Neural progenitor cell (in vitro differentiated cells): ENCODE data around the gene UPF3A. TPM values are rescaled to one million over a fixed set of nuclear protein-coding genes. Genes with fewer than 3 reads are reported as not detected.

Experiments used
- DNase-seq: peaks from one replicate; pipeline ENCODE4 v3.0.0-alpha.2; 2016; ENCODE audit warnings: low spot score
- H2AFZ ChIP-seq: fragments of 200-600 bp; sonication (generic); replicated peaks from 2 replicates; pipeline ENCODE4 v1.6.1; 2016; ENCODE audit warnings: antibody characterized with exemption
- H3F3A ChIP-seq: fragments of 200-600 bp; sonication (generic); 2 replicates; pipeline ENCODE4 v1.6.1; 2016; ENCODE audit warnings: antibody characterized with exemption, low read depth
- H3K27ac ChIP-seq: fragments of 200-600 bp; sonication (generic); 2 replicates; pipeline ENCODE4 v1.5.1; 2016; ENCODE audit warnings: mild to moderate bottlenecking
- H3K27me3 ChIP-seq: fragments of 200-600 bp; sonication (generic); 2 replicates; pipeline ENCODE4 v1.6.1; 2016; ENCODE audit warnings: mild to moderate bottlenecking, moderate library complexity
- H3K36me3 ChIP-seq: fragments of 200-600 bp; sonication (generic); 2 replicates; pipeline ENCODE4 v1.5.1; 2016
- H3K4me1 ChIP-seq: fragments of 200-600 bp; sonication (generic); 2 replicates; pipeline ENCODE4 v1.6.1; 2016; ENCODE audit warnings: mixed run types
- H3K4me2 ChIP-seq: fragments of 200-600 bp; sonication (generic); 2 replicates; pipeline ENCODE4 v1.6.1; 2016
- H3K4me3 ChIP-seq: fragments of 200-600 bp; sonication (generic); 2 replicates; pipeline ENCODE4 v1.5.1; 2016
- H3K79me2 ChIP-seq: fragments of 200-600 bp; sonication (generic); 2 replicates; pipeline ENCODE4 v1.6.1; 2016; ENCODE audit warnings: low read depth
- H3K9ac ChIP-seq: fragments of 200-600 bp; sonication (generic); 2 replicates; pipeline ENCODE4 v1.6.1; 2016
- H3K9me3 ChIP-seq: fragments of 200-600 bp; sonication (generic); 2 replicates; pipeline ENCODE4 v1.5.1; 2016; ENCODE audit warnings: low read depth
- H4K20me1 ChIP-seq: fragments of 200-600 bp; sonication (generic); 2 replicates; pipeline ENCODE4 v1.6.1; 2016; ENCODE audit warnings: low read depth
- H3K27ac Mint-ChIP-seq: 3 replicates; pipeline ENCODE4 v1.8.0; 2021; ENCODE audit warnings: mixed read lengths
- H3K27me3 Mint-ChIP-seq: 2 replicates; pipeline ENCODE4 v1.8.0; 2022; ENCODE audit warnings: low read depth, mild to moderate bottlenecking, inconsistent platforms, moderate library complexity, mixed read lengths; ENCODE audit not compliant: insufficient read depth
- H3K36me3 Mint-ChIP-seq: 3 replicates; pipeline ENCODE4 v1.8.0; 2021; ENCODE audit warnings: mixed read lengths
- H3K4me1 Mint-ChIP-seq: 3 replicates; pipeline ENCODE4 v1.8.0; 2021; ENCODE audit warnings: mixed read lengths
- H3K4me3 Mint-ChIP-seq: 3 replicates; pipeline ENCODE4 v1.8.0; 2021; ENCODE audit warnings: mild to moderate bottlenecking, moderate library complexity, mixed read lengths
- H3K9me3 Mint-ChIP-seq: 3 replicates; pipeline ENCODE4 v1.8.0; 2020; ENCODE audit warnings: mixed read lengths
- EZH2 ChIP-seq: fragments of 200-600 bp; sonication (generic); IDR thresholded peaks from 2 replicates; pipeline ENCODE4 v1.6.1; 2017; ENCODE audit warnings: antibody characterized with exemption, mild to moderate bottlenecking, moderate library complexity
- EZH2phosphoT487 ChIP-seq: fragments of 200-600 bp; sonication (generic); IDR thresholded peaks from 2 replicates; pipeline ENCODE4 v1.6.1; 2017; ENCODE audit warnings: antibody characterized with exemption
- total RNA-seq: library from RNA; depleted of rRNA; stranded (reverse); fragments of >200 nt; gene quantifications from 2 replicates; pipeline ENCODE4 v1.2.3, GENCODE V29; 2015; ENCODE audit warnings: low replicate concordance
- TF ChIP-seq, protein P1 (sequence below): fragments of 200-600 bp; sonication (generic); IDR thresholded peaks from 2 replicates; pipeline ENCODE4 v1.5.1; 2017; ENCODE audit warnings: antibody characterized with exemption, mild to moderate bottlenecking

Gene UPF3A
- total RNA-seq, 1 donor from 2014 or later = 74.4 TPM

DNA sequence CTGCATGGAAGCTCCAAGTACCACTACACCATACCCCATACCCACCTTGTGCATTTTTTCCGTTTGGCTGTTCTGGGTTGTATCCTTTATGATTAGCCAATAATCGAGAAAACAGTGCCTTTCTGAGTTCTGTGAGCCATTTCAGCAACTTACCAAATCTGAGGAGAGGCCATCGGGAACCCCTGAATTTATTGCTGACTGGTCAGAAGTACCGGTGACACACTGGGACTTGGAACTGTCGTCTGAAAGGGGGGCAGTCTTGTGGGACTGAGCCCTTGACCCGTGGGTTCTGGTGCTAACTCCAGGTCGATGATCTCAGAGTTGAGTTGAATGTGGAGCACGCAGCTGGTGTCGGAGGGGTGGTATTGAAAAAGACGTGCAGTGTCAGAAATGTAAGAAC is 15.0 kb downstream of the UPF3A start:
- Histone ChIP-seq H3F3A (no peaks in the 10 kb centered on the region), H3K9me3 (no peaks in the 10 kb centered on the region), H3K27me3 (no peaks in the 10 kb centered on the region), H3K4me2 (no peak overlapping the region), H4K20me1 (no peaks in the 10 kb centered on the region), H3K27ac (no peak overlapping the region), H3K9ac (no peak overlapping the region), H3K4me1 (no peaks in the 10 kb centered on the region), H2AFZ (no peak overlapping the region), H3K79me2 (peaks cover 28% of the 10 kb centered on the region), H3K36me3 (no peaks in the 10 kb centered on the region), H3K4me3 (no peak overlapping the region)
- Mint-ChIP-seq H3K4me1 (peaks cover 2% of the 10 kb centered on the region), H3K27ac (peak overlapping the region; percentile 31), H3K27me3 (peaks cover 2% of the 10 kb centered on the region), H3K9me3 (no peaks in the 10 kb centered on the region), H3K4me3 (no peak overlapping the region), H3K36me3 (peaks cover 23% of the 10 kb centered on the region)
- no peak for DNase-seq
- TF ChIP-seq, protein P1, sequence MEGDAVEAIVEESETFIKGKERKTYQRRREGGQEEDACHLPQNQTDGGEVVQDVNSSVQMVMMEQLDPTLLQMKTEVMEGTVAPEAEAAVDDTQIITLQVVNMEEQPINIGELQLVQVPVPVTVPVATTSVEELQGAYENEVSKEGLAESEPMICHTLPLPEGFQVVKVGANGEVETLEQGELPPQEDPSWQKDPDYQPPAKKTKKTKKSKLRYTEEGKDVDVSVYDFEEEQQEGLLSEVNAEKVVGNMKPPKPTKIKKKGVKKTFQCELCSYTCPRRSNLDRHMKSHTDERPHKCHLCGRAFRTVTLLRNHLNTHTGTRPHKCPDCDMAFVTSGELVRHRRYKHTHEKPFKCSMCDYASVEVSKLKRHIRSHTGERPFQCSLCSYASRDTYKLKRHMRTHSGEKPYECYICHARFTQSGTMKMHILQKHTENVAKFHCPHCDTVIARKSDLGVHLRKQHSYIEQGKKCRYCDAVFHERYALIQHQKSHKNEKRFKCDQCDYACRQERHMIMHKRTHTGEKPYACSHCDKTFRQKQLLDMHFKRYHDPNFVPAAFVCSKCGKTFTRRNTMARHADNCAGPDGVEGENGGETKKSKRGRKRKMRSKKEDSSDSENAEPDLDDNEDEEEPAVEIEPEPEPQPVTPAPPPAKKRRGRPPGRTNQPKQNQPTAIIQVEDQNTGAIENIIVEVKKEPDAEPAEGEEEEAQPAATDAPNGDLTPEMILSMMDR = no peak

DNA sequence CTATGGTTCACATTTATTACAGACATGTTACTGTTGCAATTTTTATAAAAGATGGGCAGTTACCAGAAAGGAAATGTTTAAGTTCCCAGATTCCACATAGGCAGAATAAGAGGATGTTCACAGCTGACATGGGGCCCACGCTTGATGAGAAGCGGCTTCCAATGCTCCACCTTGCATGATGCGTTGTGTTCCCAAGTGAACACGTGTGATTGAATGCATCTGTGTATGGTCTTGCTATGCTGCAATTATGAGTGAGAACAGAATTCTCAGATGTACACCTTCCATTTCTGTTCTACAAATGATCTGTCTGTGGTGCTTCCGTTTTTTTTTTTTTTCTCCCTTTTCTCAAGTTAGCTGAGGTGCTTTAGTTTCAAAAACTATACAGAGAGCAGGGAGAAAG is 15.5 kb downstream of the UPF3A start:
- no peak overlapping the region for H3K4me3 Mint-ChIP-seq
- no peaks in the 10 kb centered on the region for H3K36me3 ChIP-seq
- H3K36me3 Mint-ChIP-seq = peaks cover 25% of the 10 kb centered on the region

DNA sequence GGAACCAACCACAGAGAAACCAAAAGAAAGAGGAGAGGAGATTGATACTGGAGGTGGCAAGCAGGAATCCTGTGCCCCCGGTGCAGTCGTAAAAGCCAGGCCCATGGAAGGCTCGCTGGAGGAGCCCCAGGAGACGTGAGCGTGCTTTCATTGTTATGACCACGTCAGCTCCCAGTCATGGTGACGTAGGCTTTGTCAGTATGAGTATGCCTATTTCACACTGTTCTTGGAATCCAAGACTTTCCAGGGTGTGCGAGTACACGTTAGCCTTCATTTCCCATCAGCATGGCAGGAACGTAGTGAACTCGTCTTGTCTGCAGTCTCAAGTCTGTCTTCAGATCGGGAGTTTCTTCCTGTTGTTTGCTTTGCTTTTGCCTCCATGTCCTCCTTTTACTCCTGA is 17.5 kb downstream of the UPF3A start:
- Histone ChIP-seq H3F3A (no peaks in the 10 kb centered on the region), H2AFZ (no peak overlapping the region), H3K79me2 (peaks cover 6% of the 10 kb centered on the region), H3K27me3 (no peaks in the 10 kb centered on the region), H4K20me1 (no peaks in the 10 kb centered on the region), H3K4me3 (no peak overlapping the region), H3K4me1 (no peaks in the 10 kb centered on the region), H3K4me2 (no peak overlapping the region), H3K9me3 (no peaks in the 10 kb centered on the region), H3K36me3 (no peaks in the 10 kb centered on the region), H3K27ac (no peak overlapping the region), H3K9ac (no peak overlapping the region)
- Mint-ChIP-seq H3K27ac (no peak overlapping the region), H3K27me3 (peaks cover 1% of the 10 kb centered on the region), H3K9me3 (no peaks in the 10 kb centered on the region), H3K4me3 (no peak overlapping the region), H3K36me3 (peaks cover 25% of the 10 kb centered on the region), H3K4me1 (peaks cover 2% of the 10 kb centered on the region)
- no peak for TF ChIP-seq EZH2phosphoT487
- no peak for TF ChIP-seq EZH2
- TF ChIP-seq, protein P1 = no peak
- DNase-seq = no peak

More for the DNA sequence above, 15.5 kb downstream of the UPF3A start:
- DNase-seq = no peak
- no peaks in the 10 kb centered on the region for H3K9me3 ChIP-seq
- H3F3A ChIP-seq = no peaks in the 10 kb centered on the region
- TF ChIP-seq EZH2 = no peak
- TF ChIP-seq, protein P1 = no peak
- TF ChIP-seq EZH2phosphoT487 = no peak
- H3K9me3 Mint-ChIP-seq = no peaks in the 10 kb centered on the region
- H3K4me2 ChIP-seq = no peak overlapping the region
- H3K27me3 Mint-ChIP-seq = peaks cover 2% of the 10 kb centered on the region
- H3K27ac Mint-ChIP-seq = no peak overlapping the region
- no peaks in the 10 kb centered on the region for H3K4me1 ChIP-seq
- H3K79me2 ChIP-seq = peaks cover 25% of the 10 kb centered on the region
- H3K4me3 ChIP-seq = no peak overlapping the region
- H3K27ac ChIP-seq = no peak overlapping the region
- H2AFZ ChIP-seq = no peak overlapping the region
- H3K27me3 ChIP-seq = no peaks in the 10 kb centered on the region
- H3K9ac ChIP-seq = no peak overlapping the region
- no peaks in the 10 kb centered on the region for H4K20me1 ChIP-seq
- H3K4me1 Mint-ChIP-seq = peaks cover 2% of the 10 kb centered on the region
